Measurements from ENCODE around the gene ATG16L2. TPM values are rescaled to one million over a fixed set of nuclear protein-coding genes. Genes with fewer than 3 reads are reported as not detected.

Gene ATG16L2
- total and polyA plus RNA-seq, 9 of the 15 experiments (the other 6 are each of a cell fraction or from before 2014, with no cell fraction given): 0.18 to 11.2 (median 6.2) TPM

- TF ChIP-seq ELK1 (CRISPR knock-in tag; IDR thresholded peaks at IDR 0.05): no peak
- TF ChIP-seq SOX6 (IDR thresholded peaks at IDR 0.05): peak; percentile 67
- TF ChIP-seq ZFX (CRISPR knock-in tag; IDR thresholded peaks at IDR 0.05): peak; percentile 78
- peak; percentile 48; the same call in 1 of the 2 replicates for TF ChIP-seq ELF4 (CRISPR knock-in tag; IDR thresholded peaks at IDR 0.05)
- TF ChIP-seq CREB1 (IDR thresholded peaks at IDR 0.05): no peak
- TF ChIP-seq CREB1 (CRISPR knock-in tag; IDR thresholded peaks at IDR 0.05): no peak
- TF ChIP-seq ZNF121 (CRISPR knock-in tag; conservative IDR thresholded peaks at IDR 0.05): no peak
- peak; percentile 96 for TF ChIP-seq DPF2 (IDR thresholded peaks at IDR 0.05)
- TF ChIP-seq ZBTB7A (IDR thresholded peaks at IDR 0.05; ENCODE audit: borderline replicate concordance, control insufficient read depth, low read depth, low read length): peak; percentile 97
- peak; percentile 78; the same call in 1 of the 2 replicates for TF ChIP-seq SP1 (CRISPR knock-in tag; IDR thresholded peaks at IDR 0.05)
- no peak; the same call in 1 of the 2 replicates for TF ChIP-seq ATF2 (CRISPR knock-in tag; IDR thresholded peaks at IDR 0.05)
- no peak for TF ChIP-seq HBP1 (CRISPR knock-in tag; IDR thresholded peaks at IDR 0.05)
- peak; percentile 66 for TF ChIP-seq L3MBTL2 (IDR thresholded peaks at IDR 0.05)
- no peak for TF ChIP-seq E2F4 (CRISPR knock-in tag; IDR thresholded peaks at IDR 0.05; ENCODE audit: low read depth)
- TF ChIP-seq ZNF695 (CRISPR knock-in tag; IDR thresholded peaks at IDR 0.05): 0 out of 2 replicates have a peak, but pooled peaks have one; percentile 57
- peak; percentile 91 for TF ChIP-seq SMARCE1 (IDR thresholded peaks at IDR 0.05)
- TF ChIP-seq RNF219 (CRISPR knock-in tag; IDR thresholded peaks at IDR 0.05): 0 out of 2 replicates have a peak, but pooled peaks have one; percentile 54
- TF ChIP-seq ZNF699 (CRISPR knock-in tag; IDR thresholded peaks at IDR 0.05; ENCODE audit: insufficient replicate concordance): no peak
- peak in 1 of 2 experiments; percentile 82; a peak in 1 of 4 replicates for TF ChIP-seq ARNT (IDR thresholded peaks at IDR 0.05)
- no peak for TF ChIP-seq SREBF1 (IDR thresholded peaks at IDR 0.05; ENCODE audit: borderline replicate concordance, low read depth, low read length)
Measured at GRCh38 chr11:72776117-72776843, 37.9 kb upstream of the ATG16L2 start (continued).

Measured in K562 (cell line).